HG02943 (cell line): Measurements from ENCODE around the gene SLC16A9.
"Not testable (repeated sequence)": the region's sequence is repeated elsewhere in the genome, so short reads cannot be mapped to it uniquely, and the experiment has no call there.

Experiments
- ATAC-seq: cut with Tn5 transposase; IDR thresholded peaks from one replicate; pipeline ENCODE4 v1.9.1; 2021; ENCODE audit warnings: mild to moderate bottlenecking, low read depth, moderate library complexity; ENCODE audit not compliant: unreplicated experiment

Gene SLC16A9, protein sequence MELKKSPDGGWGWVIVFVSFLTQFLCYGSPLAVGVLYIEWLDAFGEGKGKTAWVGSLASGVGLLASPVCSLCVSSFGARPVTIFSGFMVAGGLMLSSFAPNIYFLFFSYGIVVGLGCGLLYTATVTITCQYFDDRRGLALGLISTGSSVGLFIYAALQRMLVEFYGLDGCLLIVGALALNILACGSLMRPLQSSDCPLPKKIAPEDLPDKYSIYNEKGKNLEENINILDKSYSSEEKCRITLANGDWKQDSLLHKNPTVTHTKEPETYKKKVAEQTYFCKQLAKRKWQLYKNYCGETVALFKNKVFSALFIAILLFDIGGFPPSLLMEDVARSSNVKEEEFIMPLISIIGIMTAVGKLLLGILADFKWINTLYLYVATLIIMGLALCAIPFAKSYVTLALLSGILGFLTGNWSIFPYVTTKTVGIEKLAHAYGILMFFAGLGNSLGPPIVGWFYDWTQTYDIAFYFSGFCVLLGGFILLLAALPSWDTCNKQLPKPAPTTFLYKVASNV

DNA sequence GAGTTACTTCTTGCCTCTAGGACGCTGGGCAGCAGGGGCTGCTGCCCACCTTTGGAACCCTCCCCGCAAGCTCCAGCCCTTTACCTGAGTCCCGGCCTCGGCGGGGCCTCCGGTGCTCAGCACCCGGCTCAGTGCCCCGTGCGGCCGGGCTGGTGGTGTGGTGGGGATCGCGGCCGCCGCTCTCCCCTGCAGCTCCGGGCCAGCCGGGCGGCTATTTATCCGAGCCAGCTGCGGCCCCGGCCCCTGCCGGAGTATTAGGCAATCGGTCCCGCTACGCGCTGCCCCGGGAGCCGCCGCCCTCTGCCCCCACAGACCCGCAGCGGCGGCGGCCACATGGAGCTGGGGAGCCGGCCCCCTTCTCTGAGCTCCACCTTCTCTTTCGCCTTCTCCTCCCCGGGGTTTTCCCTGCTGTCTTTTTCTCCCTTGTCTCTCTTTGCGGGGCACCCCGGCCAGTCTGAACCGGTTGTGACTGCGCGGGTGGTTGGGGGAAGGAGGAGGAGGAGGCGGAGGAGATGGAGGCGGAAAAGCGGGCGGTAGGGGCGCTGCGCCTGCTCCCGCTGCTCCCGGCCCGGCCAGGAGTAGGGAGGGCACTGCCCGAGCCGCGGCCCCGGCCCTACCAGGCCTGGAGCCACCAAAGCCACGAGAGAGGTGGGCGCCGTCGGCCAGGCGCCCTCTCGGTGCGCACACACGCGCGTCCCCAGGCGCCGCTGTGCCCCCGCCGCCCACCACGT is at the start of gene SLC16A9:
TSS of gene SLC16A9 (minus strand) at position 456 of the 731 bp plus-strand sequence. CDS start 25,559 bp downstream, outside the sequence.
- peak; percentile 80 for ATAC-seq

DNA sequence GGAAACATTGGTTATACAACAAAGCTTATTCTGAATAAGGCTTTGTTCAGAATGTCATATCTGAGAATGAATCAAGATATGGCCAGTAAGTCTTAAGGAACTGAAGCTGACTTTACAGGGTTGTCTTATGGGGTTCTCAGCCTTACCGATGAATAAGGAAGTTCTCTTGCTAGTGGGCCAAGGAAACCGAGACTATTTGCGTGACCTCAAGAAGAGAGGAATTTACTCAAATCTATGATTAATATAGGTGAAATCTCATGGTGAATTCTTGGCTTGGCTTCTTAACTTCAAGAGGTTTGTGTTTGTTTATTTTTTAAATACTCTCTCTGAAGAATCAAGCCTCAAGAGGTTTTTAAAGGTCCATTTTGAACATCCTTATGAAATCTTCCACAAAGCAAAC is 48.3 kb upstream of the SLC16A9 start:
- ATAC-seq: no peak

GRCh38 chr10:59754951-59755350 is 45.3 kb upstream of the SLC16A9 start:
- ATAC-seq: no peak

- no peak for ATAC-seq
These were observed 43.6 kb upstream of the SLC16A9 start, which contains the start of gene MRLN for GRCh38 chr10:59753267-59753666. TSS of gene MRLN (minus strand) at chr10:59753455.

DNA sequence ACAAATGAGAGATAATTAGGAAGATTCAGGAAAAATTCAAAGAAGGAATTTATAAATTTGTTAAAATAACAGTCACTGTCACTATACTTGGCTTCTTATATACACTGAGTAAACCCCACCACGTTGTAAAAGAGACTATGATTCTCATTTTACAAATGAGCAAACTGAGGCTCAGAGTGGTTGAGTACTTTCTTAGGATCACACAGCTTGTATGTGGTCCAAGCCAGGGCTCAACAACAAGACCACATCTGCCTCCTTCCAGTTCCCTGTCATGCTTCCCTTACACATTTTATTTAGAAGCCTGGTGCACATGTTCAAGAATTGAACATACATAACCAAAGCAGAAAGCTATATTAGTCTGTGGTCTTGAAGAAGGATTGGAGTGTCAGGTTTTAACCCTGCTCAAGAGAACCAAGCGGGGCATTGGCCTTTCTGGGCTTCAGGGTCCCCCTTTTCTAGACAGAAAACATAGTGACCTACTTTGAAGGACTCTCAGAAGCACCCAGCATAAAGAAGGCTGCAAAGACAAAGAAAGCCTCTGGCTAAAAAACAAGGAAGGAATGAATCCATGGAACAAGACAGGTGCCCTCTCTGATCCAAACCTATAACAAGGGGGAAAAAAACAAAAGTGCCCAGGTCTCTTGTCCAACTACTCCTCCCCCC is 42.8 kb upstream of the SLC16A9 start:
- ATAC-seq: no peak

GRCh38 chr10:59750155-59750945 is 40.7 kb upstream of the SLC16A9 start:
- ATAC-seq: no peak

GRCh38 chr10:59748834-59749233 is 39.2 kb upstream of the SLC16A9 start:
- no peak for ATAC-seq

GRCh38 chr10:59745163-59745650 is 35.6 kb upstream of the SLC16A9 start:
- no peak for ATAC-seq

- not testable (repeated sequence) for ATAC-seq
These were observed 35.1 kb upstream of the SLC16A9 start for GRCh38 chr10:59744762-59745161.

DNA sequence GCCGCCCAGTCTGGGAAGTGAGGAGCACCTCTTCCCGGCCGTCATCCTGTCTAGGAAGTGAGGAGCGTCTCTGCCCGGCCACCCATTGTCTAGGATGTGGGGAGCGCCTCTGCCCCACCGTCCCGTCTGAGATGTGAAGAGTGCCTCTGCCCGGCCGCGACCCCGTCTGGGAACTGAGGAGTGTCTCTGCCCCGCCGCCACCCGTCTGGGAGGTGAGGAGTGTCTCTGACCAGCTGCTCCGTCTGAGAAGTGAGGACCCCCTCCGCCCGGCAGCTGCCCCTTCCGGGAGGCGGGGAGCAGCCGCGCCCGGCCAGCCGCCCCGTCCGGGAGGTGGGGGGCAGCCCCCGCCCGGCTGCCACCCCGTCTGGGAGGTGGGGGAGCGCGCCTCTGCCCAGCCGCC is 34.5 kb upstream of the SLC16A9 start:
- not testable (repeated sequence) for ATAC-seq

DNA sequence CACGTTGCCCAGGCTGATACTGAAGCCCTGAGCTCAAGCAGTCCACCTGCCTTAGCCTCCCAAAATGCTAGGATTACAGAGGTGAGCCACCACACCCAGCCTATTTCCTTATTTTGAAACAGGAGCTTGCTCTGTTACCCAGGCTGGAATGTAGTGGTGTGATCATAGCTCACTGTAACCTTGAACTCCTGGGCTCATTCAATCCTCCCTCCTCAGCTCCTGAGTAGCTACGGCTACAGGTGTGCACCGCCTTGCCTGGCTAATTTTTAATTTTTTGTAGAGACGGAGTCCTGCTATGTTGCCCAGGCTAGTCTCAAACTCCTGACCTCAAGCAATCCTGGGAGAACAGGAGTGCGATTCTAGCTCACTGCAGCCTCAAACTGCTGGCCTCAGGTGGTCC is 31.9 kb upstream of the SLC16A9 start:
- ATAC-seq: no peak

DNA sequence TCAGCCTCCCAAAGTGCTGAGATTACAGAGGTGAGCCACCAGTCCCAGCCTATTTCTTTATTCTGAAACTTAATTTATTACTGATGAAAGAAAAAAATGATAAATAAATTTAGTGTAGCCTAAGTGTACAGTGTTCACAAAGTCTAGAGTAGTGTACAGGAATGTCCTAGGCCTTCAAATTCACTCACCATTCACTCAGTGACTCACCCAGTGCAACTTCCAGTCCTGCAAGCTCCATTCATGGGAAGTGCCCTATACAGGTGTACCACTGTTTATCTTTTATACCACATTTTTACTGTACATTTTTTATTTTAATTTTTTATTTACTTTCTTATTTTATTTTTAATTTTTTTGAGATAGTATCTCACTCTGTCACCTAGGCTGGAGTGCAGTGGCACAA is 31.4 kb upstream of the SLC16A9 start:
- no peak for ATAC-seq

DNA sequence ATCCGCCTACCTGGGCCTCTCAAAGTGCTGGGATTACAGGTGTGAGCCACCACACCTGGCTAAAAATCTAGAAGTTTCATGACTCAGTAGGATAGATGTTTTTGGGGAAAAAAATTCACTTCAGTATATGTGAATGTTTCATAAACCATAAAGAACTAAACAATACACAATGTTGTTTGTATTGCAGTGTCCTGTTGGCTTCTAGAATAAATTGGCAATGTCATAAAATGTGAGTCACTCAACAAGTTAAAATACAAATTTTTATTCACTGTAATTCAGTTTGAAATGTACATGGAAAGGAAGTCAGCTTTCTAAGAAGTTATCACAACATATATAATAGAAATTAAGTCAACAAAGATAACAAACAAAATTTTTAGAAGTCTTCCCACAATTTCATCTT is 27.1 kb upstream of the SLC16A9 start:
- ATAC-seq: no peak

GRCh38 chr10:59735296-59735695 is 25.6 kb upstream of the SLC16A9 start:
- ATAC-seq: no peak

DNA sequence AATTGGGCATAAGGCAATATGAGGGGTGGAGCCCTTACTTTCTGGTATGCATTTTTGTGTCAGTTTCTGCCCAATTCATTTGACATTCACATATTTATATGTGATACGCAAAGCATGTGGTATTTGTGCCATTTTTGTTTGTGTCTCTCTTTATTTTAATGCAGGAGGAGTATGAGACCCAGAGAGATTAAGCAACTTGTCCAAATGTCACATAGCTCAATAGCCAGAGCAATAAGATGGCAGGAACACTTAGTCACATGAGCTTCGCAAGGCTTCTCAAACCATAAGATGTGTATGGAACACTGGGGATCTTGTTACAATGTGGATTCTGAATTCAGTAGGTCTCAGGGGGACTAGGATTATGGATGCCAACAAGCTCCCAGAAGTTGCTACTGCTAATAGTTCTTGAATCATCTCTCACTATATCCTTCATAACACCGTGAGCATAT is 24.4 kb upstream of the SLC16A9 start:
- ATAC-seq: no peak

DNA sequence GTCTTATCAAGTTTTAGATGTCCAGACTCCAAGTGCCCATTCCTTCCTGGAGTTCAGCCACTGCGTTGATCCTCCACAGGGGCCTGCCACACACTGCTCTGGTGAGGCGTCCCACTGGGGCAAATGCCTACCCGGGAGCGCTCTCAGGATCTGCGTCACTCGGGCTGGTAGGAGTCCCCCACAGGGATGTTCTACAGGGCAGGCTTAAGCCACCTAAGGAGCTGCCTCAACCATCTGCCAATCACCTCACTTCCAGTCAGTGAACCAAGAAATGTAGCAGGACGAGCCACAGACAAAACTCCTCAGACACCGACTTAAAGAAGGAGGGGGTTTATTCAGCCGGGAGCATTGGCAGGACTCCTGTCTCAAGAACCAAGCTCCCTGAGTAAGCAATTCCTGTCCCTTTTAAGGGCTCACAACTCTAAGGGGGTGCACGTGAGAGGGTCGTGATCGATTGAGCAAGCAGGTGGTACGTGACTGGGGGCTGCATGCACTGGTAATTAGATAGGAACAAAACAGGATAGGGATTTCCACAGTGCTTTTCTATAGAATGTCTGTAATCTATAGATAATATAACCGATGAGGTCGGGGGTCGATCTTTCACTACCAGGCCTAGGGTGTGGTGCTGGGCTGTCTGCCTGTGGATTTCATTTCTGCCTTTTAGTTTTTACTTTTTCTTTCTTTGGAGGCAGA is 23.8 kb upstream of the SLC16A9 start:
- not testable (repeated sequence) for ATAC-seq

DNA sequence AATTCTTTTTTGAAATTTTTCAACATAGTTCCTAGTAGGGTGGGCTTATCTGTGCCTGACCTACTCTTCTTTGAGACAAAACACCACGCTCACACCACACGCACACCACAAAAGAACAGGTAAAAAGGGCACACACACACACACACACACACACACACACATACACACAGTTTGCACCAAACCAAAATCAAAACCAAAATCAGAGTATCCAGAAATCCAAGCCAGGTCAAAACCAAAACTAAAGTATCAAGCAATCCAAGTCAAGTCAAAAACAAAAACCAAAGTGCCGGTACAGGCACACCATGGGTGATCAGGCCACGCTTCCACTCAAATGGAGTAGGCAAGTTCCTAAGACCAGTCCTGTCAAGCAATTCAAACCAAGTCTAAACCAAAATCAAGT is 23.2 kb upstream of the SLC16A9 start:
- ATAC-seq: not testable (repeated sequence)

DNA sequence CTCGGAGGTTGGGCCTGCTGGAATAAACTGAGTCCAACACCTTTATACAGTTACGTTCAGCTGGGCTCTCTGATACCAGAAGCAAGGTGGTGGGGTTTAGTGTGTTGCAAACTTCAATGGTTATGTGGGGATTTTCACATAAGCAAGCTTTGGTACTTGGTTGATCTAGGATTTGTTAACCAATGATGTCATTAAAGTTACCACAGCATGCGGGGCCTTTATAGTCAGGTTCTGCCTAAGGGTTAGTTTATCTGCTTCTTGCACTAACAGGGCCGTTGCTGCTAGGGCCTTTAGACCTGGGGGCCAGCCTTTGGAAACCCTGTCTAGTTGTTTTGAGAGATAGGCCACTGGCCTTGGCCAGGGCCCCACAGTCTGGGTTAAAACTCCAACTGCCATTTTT is 19.5 kb upstream of the SLC16A9 start:
- ATAC-seq: not testable (repeated sequence)
